Panc1 (cell line): ENCODE measurements around the gene ZNF160. TPM values are rescaled to one million over a fixed set of nuclear protein-coding genes. Genes with fewer than 3 reads are reported as not detected.

Experiments used
- ATAC-seq: fragments of 200-7000 bp; cut with Tn5 transposase; 2 replicates; pipeline ENCODE4 v1.9.1; 2020; ENCODE audit warnings: mild to moderate bottlenecking, moderate library complexity
- BruUV-seq: library from RNA; stranded (reverse); fragments of 400-500 nt; replicated peaks from 2 replicates; lab custom pipeline; 2021; lab: Mats Ljungman, UMichigan
- CTCF ChIA-PET: fragments of 300-600 bp; sonication (Branson Sonifier 250); formaldehyde crosslinking; loops from one replicate; lab custom pipeline; 2022; ENCODE audit warnings: antibody characterized with exemption; lab: Charles Lee
- POLR2A ChIA-PET: fragments of 300-600 bp; sonication (Branson Sonifier 250); formaldehyde crosslinking; loops from one replicate; lab custom pipeline; 2022; ENCODE audit warnings: antibody characterized with exemption; lab: Charles Lee
- DNase-seq: peaks from one replicate; pipeline ENCODE4 v3.0.0-alpha.2; 2010; ENCODE audit warnings: low read depth, low spot score
- H3K27ac ChIP-seq: 2 replicates; pipeline ENCODE4 v1.5.1; 2011; ENCODE audit warnings: mild to moderate bottlenecking, low read length, inconsistent platforms
- H3K27me3 ChIP-seq: fragments of 200-500 bp; sonication (Bioruptor generic); 2 replicates; pipeline ENCODE4 v1.6.0; 2014; ENCODE audit warnings: low read length, inconsistent platforms; ENCODE audit not compliant: control insufficient read depth, insufficient read depth
- H3K36me3 ChIP-seq: fragments of 200-500 bp; sonication (Bioruptor generic); 2 replicates; pipeline ENCODE4 v1.5.1; 2014; ENCODE audit warnings: inconsistent platforms, mild to moderate bottlenecking, low read length, moderate library complexity; ENCODE audit not compliant: control insufficient read depth, insufficient read depth
- H3K4me1 ChIP-seq: 2 replicates; pipeline ENCODE4 v1.5.1; 2011; ENCODE audit warnings: inconsistent platforms, mild to moderate bottlenecking, low read length, moderate library complexity; ENCODE audit not compliant: control insufficient read depth, insufficient read depth
- H3K4me3 ChIP-seq, 2 experiments: 2 replicates each; pipeline ENCODE4 v1.5.1; 2011 to 2012; ENCODE audit warnings: low read depth in 2 of 2, low read length in 2 of 2, mild to moderate bottlenecking in 2 of 2, inconsistent platforms in 1 of 2, moderate library complexity in 1 of 2
- H3K9me3 ChIP-seq: fragments of 200-500 bp; sonication (Bioruptor generic); 2 replicates; pipeline ENCODE4 v1.5.1; 2014; ENCODE audit warnings: low read depth, mild to moderate bottlenecking, inconsistent platforms, low read length, moderate library complexity; ENCODE audit not compliant: control insufficient read depth, insufficient read depth
- POLR2AphosphoS5 ChIP-seq: IDR thresholded peaks from 2 replicates; pipeline ENCODE4 v1.6.1; 2012; ENCODE audit warnings: mild to moderate bottlenecking, low read depth, low read length, moderate library complexity
- SIN3A ChIP-seq: IDR thresholded peaks from 2 replicates; pipeline ENCODE4 v1.6.1; 2012; ENCODE audit warnings: low read depth, mild to moderate bottlenecking, low read length, moderate library complexity, borderline replicate concordance; ENCODE audit not compliant: insufficient read depth
- TCF7L2 ChIP-seq: IDR thresholded peaks from 2 replicates; pipeline ENCODE4 v1.6.1; 2011; ENCODE audit warnings: mild to moderate bottlenecking, low read depth, low read length, inconsistent platforms
- in situ Hi-C: cut with HindIII; loops from 2 replicates; pipeline ENCODE4 v1.10.0; 2016; ENCODE audit warnings: low sequenced_read_pairs, low pct_unique_long_range_greater_than_20kb
- intact Hi-C: fragments of 100-400 bp; cut with micrococcal nuclease; formaldehyde crosslinking; loops from one replicate; pipeline ENCODE4 v1.10.0; 2022; ENCODE audit not compliant: unreplicated experiment
- total RNA-seq: library from RNA; stranded (reverse); gene quantifications from one replicate; pipeline ENCODE4 v1.2.1, GENCODE V29; 2021; ENCODE audit not compliant: unreplicated experiment
- TF ChIP-seq, protein P1 (sequence below): fragments of 450-650 bp; IDR thresholded peaks from 2 replicates; pipeline ENCODE4 v1.5.1; 2017; ENCODE audit warnings: mild to moderate bottlenecking
- TF ChIP-seq, protein P2 (sequence below), 2 experiments: IDR thresholded peaks; 2 replicates each; pipeline ENCODE4 v1.6.1; 2011 to 2012; ENCODE audit warnings: low read depth in 2 of 2, control low read depth in 1 of 2, low read length in 1 of 2, mild to moderate bottlenecking in 1 of 2, moderate library complexity in 1 of 2; ENCODE audit not compliant: insufficient read depth in 1 of 2

Gene ZNF160
- total RNA-seq, 1 experiment from 2014 or later, result 29.1 TPM

DNA sequence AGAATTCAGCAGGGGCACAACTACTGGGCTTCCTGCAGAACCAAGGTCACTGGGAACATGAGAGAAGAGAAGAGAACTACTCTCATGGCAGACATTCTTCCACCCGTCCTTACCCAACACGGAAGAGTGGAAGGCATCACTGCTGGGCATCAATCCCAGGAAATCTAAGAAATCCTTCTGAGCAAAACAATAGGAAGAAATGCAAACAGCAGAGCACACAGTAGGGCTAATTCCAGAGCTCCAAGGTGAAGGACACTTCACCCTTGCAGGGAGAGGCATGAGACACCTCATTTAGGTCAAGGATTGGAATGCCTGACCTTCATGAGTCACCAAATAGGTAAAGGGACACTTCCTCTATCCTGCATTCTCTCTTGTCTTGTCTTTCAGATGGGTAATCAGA is 55.8 kb downstream of the ZNF160 start:
- BruUV-seq, result no TSS peak
- ChIA-PET POLR2A (no interaction called here), CTCF (no interaction called here)
- ATAC-seq, result no peak
- intact Hi-C loops (no loop called here), in situ Hi-C loops (no loop called here)
- Histone ChIP-seq H3K9me3 (peaks cover 7% of the 10 kb centered on the region; the same call in 1 of the 2 replicates), H3K36me3 (no peaks in the 10 kb centered on the region), H3K27me3 (no peaks in the 10 kb centered on the region), H3K4me1 (0 out of 2 replicates have a peak, but pooled peaks cover 4% of the 10 kb centered on the region), H3K27ac (no peak overlapping the region), H3K4me3 (no peak overlapping the region)
- DNase-seq, result no peak
- no peak for TF ChIP-seq SIN3A
- TF ChIP-seq POLR2AphosphoS5, result no peak
- TF ChIP-seq TCF7L2, result no peak
- TF ChIP-seq, protein P1, sequence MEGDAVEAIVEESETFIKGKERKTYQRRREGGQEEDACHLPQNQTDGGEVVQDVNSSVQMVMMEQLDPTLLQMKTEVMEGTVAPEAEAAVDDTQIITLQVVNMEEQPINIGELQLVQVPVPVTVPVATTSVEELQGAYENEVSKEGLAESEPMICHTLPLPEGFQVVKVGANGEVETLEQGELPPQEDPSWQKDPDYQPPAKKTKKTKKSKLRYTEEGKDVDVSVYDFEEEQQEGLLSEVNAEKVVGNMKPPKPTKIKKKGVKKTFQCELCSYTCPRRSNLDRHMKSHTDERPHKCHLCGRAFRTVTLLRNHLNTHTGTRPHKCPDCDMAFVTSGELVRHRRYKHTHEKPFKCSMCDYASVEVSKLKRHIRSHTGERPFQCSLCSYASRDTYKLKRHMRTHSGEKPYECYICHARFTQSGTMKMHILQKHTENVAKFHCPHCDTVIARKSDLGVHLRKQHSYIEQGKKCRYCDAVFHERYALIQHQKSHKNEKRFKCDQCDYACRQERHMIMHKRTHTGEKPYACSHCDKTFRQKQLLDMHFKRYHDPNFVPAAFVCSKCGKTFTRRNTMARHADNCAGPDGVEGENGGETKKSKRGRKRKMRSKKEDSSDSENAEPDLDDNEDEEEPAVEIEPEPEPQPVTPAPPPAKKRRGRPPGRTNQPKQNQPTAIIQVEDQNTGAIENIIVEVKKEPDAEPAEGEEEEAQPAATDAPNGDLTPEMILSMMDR, result no peak
- TF ChIP-seq, protein P2, sequence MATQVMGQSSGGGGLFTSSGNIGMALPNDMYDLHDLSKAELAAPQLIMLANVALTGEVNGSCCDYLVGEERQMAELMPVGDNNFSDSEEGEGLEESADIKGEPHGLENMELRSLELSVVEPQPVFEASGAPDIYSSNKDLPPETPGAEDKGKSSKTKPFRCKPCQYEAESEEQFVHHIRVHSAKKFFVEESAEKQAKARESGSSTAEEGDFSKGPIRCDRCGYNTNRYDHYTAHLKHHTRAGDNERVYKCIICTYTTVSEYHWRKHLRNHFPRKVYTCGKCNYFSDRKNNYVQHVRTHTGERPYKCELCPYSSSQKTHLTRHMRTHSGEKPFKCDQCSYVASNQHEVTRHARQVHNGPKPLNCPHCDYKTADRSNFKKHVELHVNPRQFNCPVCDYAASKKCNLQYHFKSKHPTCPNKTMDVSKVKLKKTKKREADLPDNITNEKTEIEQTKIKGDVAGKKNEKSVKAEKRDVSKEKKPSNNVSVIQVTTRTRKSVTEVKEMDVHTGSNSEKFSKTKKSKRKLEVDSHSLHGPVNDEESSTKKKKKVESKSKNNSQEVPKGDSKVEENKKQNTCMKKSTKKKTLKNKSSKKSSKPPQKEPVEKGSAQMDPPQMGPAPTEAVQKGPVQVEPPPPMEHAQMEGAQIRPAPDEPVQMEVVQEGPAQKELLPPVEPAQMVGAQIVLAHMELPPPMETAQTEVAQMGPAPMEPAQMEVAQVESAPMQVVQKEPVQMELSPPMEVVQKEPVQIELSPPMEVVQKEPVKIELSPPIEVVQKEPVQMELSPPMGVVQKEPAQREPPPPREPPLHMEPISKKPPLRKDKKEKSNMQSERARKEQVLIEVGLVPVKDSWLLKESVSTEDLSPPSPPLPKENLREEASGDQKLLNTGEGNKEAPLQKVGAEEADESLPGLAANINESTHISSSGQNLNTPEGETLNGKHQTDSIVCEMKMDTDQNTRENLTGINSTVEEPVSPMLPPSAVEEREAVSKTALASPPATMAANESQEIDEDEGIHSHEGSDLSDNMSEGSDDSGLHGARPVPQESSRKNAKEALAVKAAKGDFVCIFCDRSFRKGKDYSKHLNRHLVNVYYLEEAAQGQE (IDR thresholded peaks at IDR 0.05; ENCODE audit: insufficient read depth in 1 of 2, low read depth in 2 of 2, low read length in 1 of 2), result no peak

DNA sequence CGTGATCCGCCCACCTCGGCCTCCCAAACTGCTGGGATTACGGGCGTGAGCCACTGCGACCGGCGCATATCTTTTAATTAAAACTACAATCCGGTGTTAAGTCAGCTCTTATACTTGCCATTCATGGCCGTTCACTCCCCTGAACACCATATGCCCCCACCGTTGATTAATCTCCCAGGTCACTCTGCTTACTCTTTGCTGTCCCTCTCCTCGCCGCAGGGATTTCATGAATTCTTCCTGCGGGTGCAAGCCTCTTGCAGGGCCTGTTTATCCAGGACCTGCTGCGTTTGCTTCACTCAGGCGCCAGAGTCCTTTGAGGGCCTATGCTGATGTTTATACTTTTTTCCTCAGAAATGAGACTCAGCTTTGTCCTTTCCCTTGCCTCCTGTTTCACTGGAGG is 57.7 kb downstream of the ZNF160 start:
- no peak overlapping the region for H3K27ac ChIP-seq
- H3K27me3 ChIP-seq, result no peaks in the 10 kb centered on the region
- BruUV-seq, result no TSS peak
- H3K9me3 ChIP-seq, result peaks cover 7% of the 10 kb centered on the region; the same call in 1 of the 2 replicates
- ATAC-seq, result no peak
- in situ Hi-C loops (no loop called here), intact Hi-C loops (no loop called here)
- no peak overlapping the region for H3K4me3 ChIP-seq
- no peak for DNase-seq
- H3K36me3 ChIP-seq, result no peaks in the 10 kb centered on the region
- ChIA-PET CTCF (no interaction called here), POLR2A (no interaction called here)
- H3K4me1 ChIP-seq, result 0 out of 2 replicates have a peak, but pooled peaks cover 4% of the 10 kb centered on the region
- TF ChIP-seq POLR2AphosphoS5, result no peak
- TF ChIP-seq, protein P2 (IDR thresholded peaks at IDR 0.05; ENCODE audit: insufficient read depth in 1 of 2, low read depth in 2 of 2, low read length in 1 of 2), result no peak
- no peak for TF ChIP-seq SIN3A
- no peak for TF ChIP-seq TCF7L2
